ENCODE data around the gene KIF21B. TPM values are rescaled to one million over a fixed set of nuclear protein-coding genes. Genes with fewer than 3 reads are reported as not detected.

The KIF21B gene
- total and polyA plus RNA-seq, 2 of the 4 experiments (the other 2 are of a cell fraction) = 0.36 to 0.55 TPM

DNA sequence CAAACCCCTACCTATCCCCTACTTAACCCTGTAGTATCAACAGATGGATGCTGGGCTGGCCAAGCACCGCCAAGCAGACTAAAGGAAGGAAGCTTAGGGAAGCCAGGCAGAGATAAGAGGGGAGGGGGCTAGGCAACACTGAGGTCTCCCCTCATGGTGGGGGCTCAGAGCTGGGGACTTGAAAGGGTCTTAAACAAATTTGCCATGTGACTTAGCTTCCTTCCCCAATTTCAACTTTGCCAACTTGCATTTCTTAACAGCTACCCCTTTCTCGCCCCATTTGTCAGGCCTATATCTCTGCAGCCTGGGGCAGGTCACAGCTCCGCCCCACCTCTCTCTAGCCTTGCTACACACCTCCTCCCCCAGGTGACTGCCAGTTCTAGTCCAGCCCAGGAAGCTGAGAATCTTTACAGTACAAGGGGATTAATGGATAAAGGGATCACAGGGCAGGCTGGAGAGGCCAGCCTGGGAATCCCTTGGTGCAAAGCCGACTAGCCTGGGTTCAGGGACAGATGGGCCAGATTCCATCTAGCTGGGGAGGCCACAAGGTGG lies 3.4 kb downstream of the KIF21B start:
- no peak overlapping the region for H2AFZ ChIP-seq (replicated peaks; ENCODE audit: low read length, poor library complexity)
- ChIA-PET CTCF (interaction anchor here (1.1 kb wide), 2 partner anchors 16 to 461 kb away, joined by 3 read pairs; no protein-coding TSS in a partner anchor), POLR2A (ENCODE audit: unreplicated experiment) (no interaction called here)
- no peak overlapping the region for H3K56ac ChIP-seq (ENCODE audit: extremely low read depth, insufficient read depth, low read length)
- no CpG with 5 or more reads among the region's 4 CpGs for WGBS, 2 experiments (ENCODE audit: extremely low coverage in 2 of 2, insufficient read length in 1 of 2)
- no peak overlapping the region for H3K18ac ChIP-seq (ENCODE audit: low read depth, low read length)
- H4K20me1 ChIP-seq (ENCODE audit: insufficient read depth, low read length) = peaks cover 4% of the 10 kb centered on the region; the same call in 1 of the 2 replicates
- H4K5ac ChIP-seq (ENCODE audit: low read depth, low read length) = no peak overlapping the region
- H3K4me1 ChIP-seq (ENCODE audit: control insufficient read depth, insufficient read depth, low read length) = no peaks in the 10 kb centered on the region
- dilution Hi-C loops (cut with HindIII; ENCODE audit: low sequenced_read_pairs, unreplicated experiment) = no loop called here
- H3K4me2 ChIP-seq (ENCODE audit: low read depth, low read length) = no peak overlapping the region
- no peak overlapping the region for H3K27ac ChIP-seq (ENCODE audit: insufficient read depth, low read length)
- no peak overlapping the region for H3K23ac ChIP-seq (ENCODE audit: low read depth, low read length)
- H3K79me1 ChIP-seq (ENCODE audit: low read depth in 1 of 2, low read length in 2 of 2) = no peaks in the 10 kb centered on the region
- no peaks in the 10 kb centered on the region for H3K36me3 ChIP-seq (ENCODE audit: control insufficient read depth, insufficient read depth, low read length)
- no peaks in the 10 kb centered on the region for H3K9me3 ChIP-seq (ENCODE audit: control insufficient read depth, insufficient read depth, low read length)
- no peak for DNase-seq
- H2BK120ac ChIP-seq (ENCODE audit: low read depth, low read length) = no peak overlapping the region
- H2BK5ac ChIP-seq (ENCODE audit: low read depth, low read length, poor library complexity, severe bottlenecking) = no peak overlapping the region
- H3K4ac ChIP-seq (ENCODE audit: low read depth, low read length) = no peak overlapping the region
- TF ChIP-seq MAFK (IDR thresholded peaks at IDR 0.05; ENCODE audit: low read depth, low read length) = no peak
- TF ChIP-seq FOS (IDR thresholded peaks at IDR 0.05; ENCODE audit: low read depth, low read length) = no peak
- TF ChIP-seq BHLHE40 (IDR thresholded peaks at IDR 0.05; ENCODE audit: low read depth, low read length) = no peak
- TF ChIP-seq POLR2A (IDR thresholded peaks at IDR 0.05; ENCODE audit: low read depth, low read length) = no peak
- TF ChIP-seq, protein P1, sequence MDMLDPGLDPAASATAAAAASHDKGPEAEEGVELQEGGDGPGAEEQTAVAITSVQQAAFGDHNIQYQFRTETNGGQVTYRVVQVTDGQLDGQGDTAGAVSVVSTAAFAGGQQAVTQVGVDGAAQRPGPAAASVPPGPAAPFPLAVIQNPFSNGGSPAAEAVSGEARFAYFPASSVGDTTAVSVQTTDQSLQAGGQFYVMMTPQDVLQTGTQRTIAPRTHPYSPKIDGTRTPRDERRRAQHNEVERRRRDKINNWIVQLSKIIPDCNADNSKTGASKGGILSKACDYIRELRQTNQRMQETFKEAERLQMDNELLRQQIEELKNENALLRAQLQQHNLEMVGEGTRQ (IDR thresholded peaks at IDR 0.05; ENCODE audit: low read depth, low read length) = no peak
- TF ChIP-seq MAZ (IDR thresholded peaks at IDR 0.05; ENCODE audit: borderline replicate concordance, low read depth, low read length) = no peak
- TF ChIP-seq NFE2L2 (IDR thresholded peaks at IDR 0.05; ENCODE audit: low read depth, low read length) = no peak
- no peak for TF ChIP-seq RAD21 (IDR thresholded peaks at IDR 0.05; ENCODE audit: low read length)
- TF ChIP-seq, protein P2, sequence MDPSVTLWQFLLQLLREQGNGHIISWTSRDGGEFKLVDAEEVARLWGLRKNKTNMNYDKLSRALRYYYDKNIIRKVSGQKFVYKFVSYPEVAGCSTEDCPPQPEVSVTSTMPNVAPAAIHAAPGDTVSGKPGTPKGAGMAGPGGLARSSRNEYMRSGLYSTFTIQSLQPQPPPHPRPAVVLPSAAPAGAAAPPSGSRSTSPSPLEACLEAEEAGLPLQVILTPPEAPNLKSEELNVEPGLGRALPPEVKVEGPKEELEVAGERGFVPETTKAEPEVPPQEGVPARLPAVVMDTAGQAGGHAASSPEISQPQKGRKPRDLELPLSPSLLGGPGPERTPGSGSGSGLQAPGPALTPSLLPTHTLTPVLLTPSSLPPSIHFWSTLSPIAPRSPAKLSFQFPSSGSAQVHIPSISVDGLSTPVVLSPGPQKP (IDR thresholded peaks at IDR 0.05; ENCODE audit: borderline replicate concordance, low read depth, low read length) = no peak
- TF ChIP-seq SMC3 (IDR thresholded peaks at IDR 0.05; ENCODE audit: low read depth, low read length) = no peak
- TF ChIP-seq RCOR1 (IDR thresholded peaks at IDR 0.05; ENCODE audit: insufficient replicate concordance, low read length) = no peak
- no peak for TF ChIP-seq MXI1 (IDR thresholded peaks at IDR 0.05; ENCODE audit: borderline replicate concordance, low read depth, low read length)
- no peak for TF ChIP-seq CHD1 (IDR thresholded peaks at IDR 0.05; ENCODE audit: low read depth, low read length)
- no peak for TF ChIP-seq CEBPB (IDR thresholded peaks at IDR 0.05; ENCODE audit: low read depth, low read length)
- H3K9ac ChIP-seq (ENCODE audit: low read depth, low read length) = no peak overlapping the region
- peaks cover 3% of the 10 kb centered on the region; the same call in 1 of the 2 replicates for H3K9me1 ChIP-seq (ENCODE audit: insufficient read depth, low read length)
- no peak overlapping the region for H2BK15ac ChIP-seq (ENCODE audit: low read depth, low read length)
- H2BK20ac ChIP-seq (ENCODE audit: low read depth, low read length) = no peak overlapping the region
- H4K91ac ChIP-seq (ENCODE audit: insufficient read depth, low read depth, low read length) = no peak overlapping the region
- H3K27me3 ChIP-seq (ENCODE audit: control insufficient read depth, insufficient read depth, low read length) = peaks cover 31% of the 10 kb centered on the region
- intact Hi-C loops (cut with micrococcal nuclease) = loop anchor here (10.0 kb wide), 1 partner anchor 135 kb away; no protein-coding TSS in a partner anchor
- BruUV-seq (replicated peaks) = no TSS peak
- H3K14ac ChIP-seq (replicated peaks; ENCODE audit: low read depth, low read length) = no peak overlapping the region
- H3K4me3 ChIP-seq (ENCODE audit: insufficient read depth, low read depth, low read length) = no peak overlapping the region
- ATAC-seq (ENCODE audit: low read depth) = no peak
- H4K8ac ChIP-seq (ENCODE audit: low read depth in 2 of 2, low read length in 2 of 2) = no peak overlapping the region
- H2AK5ac ChIP-seq (ENCODE audit: low read depth, low read length) = no peak overlapping the region
- H2AK9ac ChIP-seq (replicated peaks; ENCODE audit: low read depth, low read length, poor library complexity) = no peak overlapping the region
- in situ Hi-C loops (cut with MboI; ENCODE audit: low sequenced_read_pairs) = no loop called here

Measured in IMR-90 (cell line).